ENCODE measurements around the gene RPH3AL. TPM values are rescaled to one million over a fixed set of nuclear protein-coding genes. Genes with fewer than 3 reads are reported as not detected.

The RPH3AL gene
- total and polyA plus RNA-seq, 8 donors = 8.9 to 57.1 (median 11.0) TPM

DNA sequence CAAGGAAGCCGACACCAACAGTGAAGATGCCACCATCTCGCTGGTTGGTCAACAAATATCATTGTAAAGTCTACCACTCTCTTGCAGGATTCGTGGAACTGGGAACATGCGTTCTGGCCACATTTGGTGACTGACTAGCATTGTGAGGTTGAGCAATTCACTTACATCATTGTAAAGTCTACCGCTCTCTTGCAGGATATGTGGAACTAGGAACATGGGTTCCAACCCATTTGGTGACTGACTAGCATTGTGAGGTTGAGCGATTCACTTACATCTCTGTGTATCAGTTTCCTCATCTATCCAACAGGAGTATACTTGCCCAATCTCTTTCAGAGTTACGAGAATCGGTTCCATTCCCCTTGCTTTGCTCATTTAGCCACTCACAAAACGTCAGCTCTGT, 42.6 kb upstream of the RPH3AL start:
- Histone ChIP-seq H3K27ac (no peak overlapping the region), H3K4me1 (peaks cover 0 to 23% of the 10 kb centered on the region in 2 donors), H3K27me3 (no peaks in the 10 kb centered on the region), H3K36me3 (no peaks in the 10 kb centered on the region), H3K4me3 (no peak overlapping the region), H3K9me3 (no peaks in the 10 kb centered on the region)
- intact Hi-C loops (cut with DNase I) = no loop called here
- ATAC-seq (peak; percentile 57), DNase-seq (no peak)
- TF ChIP-seq, protein P1, sequence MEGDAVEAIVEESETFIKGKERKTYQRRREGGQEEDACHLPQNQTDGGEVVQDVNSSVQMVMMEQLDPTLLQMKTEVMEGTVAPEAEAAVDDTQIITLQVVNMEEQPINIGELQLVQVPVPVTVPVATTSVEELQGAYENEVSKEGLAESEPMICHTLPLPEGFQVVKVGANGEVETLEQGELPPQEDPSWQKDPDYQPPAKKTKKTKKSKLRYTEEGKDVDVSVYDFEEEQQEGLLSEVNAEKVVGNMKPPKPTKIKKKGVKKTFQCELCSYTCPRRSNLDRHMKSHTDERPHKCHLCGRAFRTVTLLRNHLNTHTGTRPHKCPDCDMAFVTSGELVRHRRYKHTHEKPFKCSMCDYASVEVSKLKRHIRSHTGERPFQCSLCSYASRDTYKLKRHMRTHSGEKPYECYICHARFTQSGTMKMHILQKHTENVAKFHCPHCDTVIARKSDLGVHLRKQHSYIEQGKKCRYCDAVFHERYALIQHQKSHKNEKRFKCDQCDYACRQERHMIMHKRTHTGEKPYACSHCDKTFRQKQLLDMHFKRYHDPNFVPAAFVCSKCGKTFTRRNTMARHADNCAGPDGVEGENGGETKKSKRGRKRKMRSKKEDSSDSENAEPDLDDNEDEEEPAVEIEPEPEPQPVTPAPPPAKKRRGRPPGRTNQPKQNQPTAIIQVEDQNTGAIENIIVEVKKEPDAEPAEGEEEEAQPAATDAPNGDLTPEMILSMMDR (IDR thresholded peaks at IDR 0.05) = no peak

DNA sequence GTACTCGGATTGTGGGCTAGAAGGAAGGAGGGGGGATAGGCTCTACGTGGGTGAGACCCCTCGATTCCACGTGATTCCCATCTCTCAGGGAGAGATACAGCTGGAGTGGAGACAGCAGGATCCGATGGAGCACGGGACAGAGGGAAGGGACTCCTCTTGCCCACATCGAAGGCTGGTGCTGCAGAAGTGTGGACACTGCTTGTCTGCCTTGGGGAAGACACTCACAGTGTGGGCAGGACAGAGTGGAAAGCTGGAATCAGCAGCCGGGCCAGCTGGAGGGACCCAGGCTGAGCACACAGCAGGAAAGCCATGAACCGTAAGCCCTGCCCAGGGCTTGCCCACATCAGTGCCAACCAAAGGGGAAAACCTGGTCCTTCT, 42.1 kb upstream of the RPH3AL start:
- TF ChIP-seq, protein P1 (IDR thresholded peaks at IDR 0.05) = no peak
- no peak for DNase-seq
- Histone ChIP-seq H3K27ac (no peak overlapping the region), H3K27me3 (no peaks in the 10 kb centered on the region), H3K36me3 (no peaks in the 10 kb centered on the region), H3K9me3 (no peaks in the 10 kb centered on the region), H3K4me3 (no peak overlapping the region), H3K4me1 (peaks cover 0 to 23% of the 10 kb centered on the region in 2 donors)
- no peak for ATAC-seq
- intact Hi-C loops (cut with DNase I) = no loop called here

DNA sequence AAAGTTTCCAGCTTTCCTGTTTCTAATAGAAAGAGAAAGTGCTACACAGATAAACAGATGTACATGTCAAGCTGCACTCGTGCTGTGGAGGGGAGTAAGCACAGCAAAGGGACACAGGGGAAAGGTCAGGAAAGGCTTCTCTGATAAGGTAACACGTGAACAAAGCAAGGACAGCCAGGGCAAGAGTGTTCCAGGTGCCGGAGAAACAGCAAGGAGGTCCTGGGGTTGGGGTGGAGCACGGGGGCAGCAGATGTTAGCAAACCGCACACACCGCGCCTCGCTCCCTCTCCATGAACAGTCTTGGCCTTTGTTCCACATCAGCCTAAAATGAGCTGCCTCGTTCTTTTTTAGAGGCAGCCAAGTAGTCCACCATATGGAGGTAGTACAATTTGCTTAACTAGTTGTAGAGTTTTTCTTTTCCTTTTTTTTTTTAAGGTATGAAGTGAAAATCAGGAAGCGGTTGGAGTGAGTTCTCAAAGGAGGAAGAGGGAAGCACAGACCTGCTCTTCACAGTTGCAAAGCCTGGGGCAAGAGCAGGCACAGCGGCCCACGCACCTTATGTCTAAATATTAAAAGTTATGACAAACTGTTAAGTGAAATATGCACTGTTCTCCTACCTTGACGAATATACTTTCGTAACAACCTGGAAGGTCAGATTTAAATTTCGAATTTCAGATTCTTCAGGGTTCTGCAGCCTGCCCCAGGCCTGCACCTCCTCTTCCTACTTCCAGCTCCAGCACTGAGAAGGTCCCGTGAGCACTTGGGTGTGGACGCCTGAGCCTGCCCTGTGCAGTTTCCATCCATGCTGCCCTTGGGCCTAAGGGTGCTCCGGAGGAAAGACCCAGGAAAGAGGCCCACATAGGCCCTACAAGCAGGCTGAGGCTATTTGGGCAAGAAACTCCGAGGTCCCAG, 41.5 kb upstream of the RPH3AL start:
- Histone ChIP-seq H3K27me3 (no peaks in the 10 kb centered on the region), H3K4me1 (peaks cover 0 to 23% of the 10 kb centered on the region in 2 donors), H3K9me3 (no peaks in the 10 kb centered on the region), H3K27ac (no peak overlapping the region), H3K4me3 (no peak overlapping the region), H3K36me3 (no peaks in the 10 kb centered on the region)
- intact Hi-C loops (cut with DNase I) = no loop called here
- ATAC-seq = no peak
- no peak for DNase-seq
- TF ChIP-seq, protein P1 (IDR thresholded peaks at IDR 0.05) = no peak

DNA sequence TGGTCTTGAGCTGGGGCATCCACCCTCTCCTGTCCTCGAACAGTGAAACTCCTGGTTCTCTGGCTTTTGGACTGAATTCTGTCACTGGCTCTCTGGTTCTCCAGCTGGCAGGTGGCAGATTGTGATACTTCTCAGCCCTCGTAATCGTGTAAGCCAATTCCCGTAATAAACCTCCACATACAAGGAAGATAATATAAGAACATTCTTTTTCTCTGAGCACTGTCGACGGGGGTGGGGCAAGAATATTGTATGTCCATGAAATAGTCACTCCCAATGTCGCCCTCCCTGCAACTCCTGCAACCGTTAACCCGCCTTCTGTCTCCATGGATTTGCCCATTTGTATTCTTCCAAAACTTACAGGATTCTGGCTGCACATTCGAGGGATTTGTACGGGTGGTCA, 39.2 kb upstream of the RPH3AL start:
- TF ChIP-seq, protein P1 (IDR thresholded peaks at IDR 0.05) = no peak
- no peak for DNase-seq
- Histone ChIP-seq H3K4me1 (peaks cover 0 to 23% of the 10 kb centered on the region in 2 donors), H3K4me3 (no peak overlapping the region), H3K36me3 (no peaks in the 10 kb centered on the region), H3K27me3 (no peaks in the 10 kb centered on the region), H3K9me3 (no peaks in the 10 kb centered on the region), H3K27ac (no peak overlapping the region)
- no peak for ATAC-seq
- intact Hi-C loops (cut with DNase I) = no loop called here

DNA sequence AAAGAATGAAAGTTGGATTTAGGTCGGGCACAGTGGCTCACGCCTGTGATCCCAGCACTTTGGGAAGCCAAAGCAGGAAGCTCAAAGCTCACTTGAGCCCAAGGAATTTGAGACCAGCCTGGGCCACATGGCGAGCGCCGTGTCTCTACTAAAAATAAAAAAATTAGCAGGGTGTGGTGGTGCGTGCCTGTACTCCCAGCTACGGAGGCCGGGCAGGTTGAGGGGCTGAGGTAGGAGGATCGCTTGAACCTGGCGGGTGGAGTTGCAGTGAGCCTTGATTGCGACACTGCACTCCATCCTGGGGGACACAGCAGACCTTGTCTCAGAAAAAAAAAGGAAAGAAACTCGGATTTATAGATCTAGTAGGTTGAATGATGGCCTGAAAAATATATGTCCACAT, 37.4 kb upstream of the RPH3AL start:
- TF ChIP-seq, protein P1 (IDR thresholded peaks at IDR 0.05) = no peak
- intact Hi-C loops (cut with DNase I) = no loop called here
- Histone ChIP-seq H3K4me1 (peaks cover 8 to 29% of the 10 kb centered on the region in 2 donors), H3K4me3 (no peak overlapping the region), H3K27ac (no peak overlapping the region), H3K27me3 (peaks cover 0 to 12% of the 10 kb centered on the region in 2 donors), H3K36me3 (no peaks in the 10 kb centered on the region), H3K9me3 (no peaks in the 10 kb centered on the region)
- ATAC-seq (no peak), DNase-seq (no peak)

Measured in left lung (tissue), 10 donors.